ENCODE measurements around the gene ZNF184. TPM values are rescaled to one million over a fixed set of nuclear protein-coding genes. Genes with fewer than 3 reads are reported as not detected.

Gene ZNF184

DNA sequence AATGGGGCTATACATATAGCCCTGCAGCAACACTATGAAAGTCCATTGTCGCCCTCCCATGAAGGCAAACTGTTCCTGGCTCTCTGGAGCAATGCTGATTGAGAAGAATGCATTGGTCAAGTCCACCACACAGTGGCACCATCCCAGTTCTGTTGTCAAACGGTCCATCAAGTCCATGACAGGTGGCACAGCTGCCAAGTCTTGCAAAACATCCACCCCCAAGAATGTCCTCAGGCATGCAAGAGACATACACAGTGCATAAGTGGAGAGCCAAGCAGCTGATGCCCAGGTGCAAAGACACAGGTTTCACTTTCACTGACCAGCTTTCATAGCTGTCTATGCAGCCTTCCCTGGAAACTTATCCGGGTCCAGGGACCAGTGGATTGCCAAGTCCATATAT lies 66.8 kb downstream of the ZNF184 start:
- H2BK5ac ChIP-seq (ENCODE audit: low read length) = no peak overlapping the region
- H3K27ac ChIP-seq (ENCODE audit: low read depth, low read length) = no peak overlapping the region
- no peak for DNase-seq
- no peak overlapping the region for H3K23ac ChIP-seq (ENCODE audit: low read length)
- no peak overlapping the region for H3K18ac ChIP-seq (ENCODE audit: low read length)
- no peak overlapping the region for H3K4ac ChIP-seq (ENCODE audit: low read depth, low read length)
- no peak overlapping the region for H3K9ac ChIP-seq (ENCODE audit: low read length)
- no peak overlapping the region for H2AK5ac ChIP-seq (ENCODE audit: low read length)
- H3K4me1 ChIP-seq (ENCODE audit: control insufficient read depth, low read depth, low read length) = no peaks in the 10 kb centered on the region
- H3K56ac ChIP-seq (ENCODE audit: low read length) = no peak overlapping the region
- no peaks in the 10 kb centered on the region for H3K79me2 ChIP-seq (ENCODE audit: control insufficient read depth, insufficient read depth, low read length)
- H3K4me3 ChIP-seq (ENCODE audit: low read length) = no peak overlapping the region
- H2BK15ac ChIP-seq (replicated peaks; ENCODE audit: low read depth) = no peak overlapping the region
- H4K5ac ChIP-seq (ENCODE audit: low read length) = no peak overlapping the region
- no peak overlapping the region for H3K4me2 ChIP-seq (ENCODE audit: low read length)
- no peaks in the 10 kb centered on the region for H3K27me3 ChIP-seq (ENCODE audit: insufficient read depth, low read length, poor library complexity)
- no peak overlapping the region for H4K8ac ChIP-seq (ENCODE audit: low read depth, low read length)
- H3K36me3 ChIP-seq (ENCODE audit: control insufficient read depth, insufficient read depth, low read length) = peaks cover under 1% of the 10 kb centered on the region
- no peaks in the 10 kb centered on the region for H3K79me1 ChIP-seq (ENCODE audit: low read length)
- no CpG with 5 or more reads among the region's 3 CpGs for WGBS (ENCODE audit: extremely low coverage, insufficient coverage, low lambda C conversion rate)
- no peak overlapping the region for H2BK120ac ChIP-seq (ENCODE audit: low read depth, low read length)

DNA sequence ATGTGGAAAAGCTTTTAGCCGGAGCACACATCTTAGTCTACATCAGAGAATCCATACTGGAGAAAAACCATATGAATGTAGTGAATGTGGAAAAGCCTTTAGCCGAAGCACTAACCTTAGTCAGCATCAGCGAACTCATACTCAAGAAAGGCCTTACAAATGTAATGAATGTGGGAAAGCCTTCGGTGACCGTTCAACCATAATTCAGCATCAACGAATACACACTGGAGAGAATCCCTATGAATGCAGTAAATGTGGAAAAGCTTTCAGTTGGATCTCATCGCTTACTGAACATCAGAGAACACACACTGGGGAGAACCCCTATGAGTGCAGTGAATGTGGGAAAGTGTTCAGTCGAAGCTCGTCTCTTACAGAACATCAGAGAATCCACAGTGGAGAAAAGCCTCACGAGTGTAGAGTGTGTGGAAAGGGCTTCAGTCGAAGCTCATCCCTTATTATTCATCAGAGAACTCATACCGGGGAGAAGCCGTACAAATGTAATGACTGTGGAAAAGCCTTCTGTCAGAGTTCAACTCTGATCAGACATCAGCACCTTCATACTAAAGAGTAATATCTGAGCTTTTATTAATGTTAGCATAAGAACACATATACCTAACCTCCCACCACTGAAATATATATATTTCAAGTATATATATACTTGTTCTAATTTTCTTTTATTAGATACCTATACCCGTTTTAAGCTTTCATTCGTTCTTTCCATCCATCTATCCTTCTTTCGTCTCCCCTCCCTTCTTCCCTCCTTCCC lies 71.8 kb downstream of the ZNF184 start:
- H3K79me1 ChIP-seq (ENCODE audit: low read length) = no peaks in the 10 kb centered on the region
- H2BK15ac ChIP-seq (replicated peaks; ENCODE audit: low read depth) = no peak overlapping the region
- DNase-seq = no peak
- H3K56ac ChIP-seq (ENCODE audit: low read length) = no peak overlapping the region
- no peak overlapping the region for H4K5ac ChIP-seq (ENCODE audit: low read length)
- no peaks in the 10 kb centered on the region for H3K79me2 ChIP-seq (ENCODE audit: control insufficient read depth, insufficient read depth, low read length)
- peaks cover 13% of the 10 kb centered on the region for H3K36me3 ChIP-seq (ENCODE audit: control insufficient read depth, insufficient read depth, low read length)
- no peak overlapping the region for H3K27ac ChIP-seq (ENCODE audit: low read depth, low read length)
- no peak overlapping the region for H2BK120ac ChIP-seq (ENCODE audit: low read depth, low read length)
- H4K8ac ChIP-seq (ENCODE audit: low read depth, low read length) = no peak overlapping the region
- 100% methylated on average over 3 of the region's 16 CpGs for WGBS (ENCODE audit: extremely low coverage, insufficient coverage, low lambda C conversion rate)
- H3K4me2 ChIP-seq (ENCODE audit: low read length) = no peak overlapping the region
- no peak overlapping the region for H2AK5ac ChIP-seq (ENCODE audit: low read length)
- H3K18ac ChIP-seq (ENCODE audit: low read length) = no peak overlapping the region
- no peak overlapping the region for H3K23ac ChIP-seq (ENCODE audit: low read length)
- no peak overlapping the region for H3K4ac ChIP-seq (ENCODE audit: low read depth, low read length)
- H2BK5ac ChIP-seq (ENCODE audit: low read length) = no peak overlapping the region
- peaks cover 2% of the 10 kb centered on the region for H3K27me3 ChIP-seq (ENCODE audit: insufficient read depth, low read length, poor library complexity)
- H3K9ac ChIP-seq (ENCODE audit: low read length) = no peak overlapping the region
- no peaks in the 10 kb centered on the region for H3K4me1 ChIP-seq (ENCODE audit: control insufficient read depth, low read depth, low read length)
- peak overlapping the region; percentile 30 for H3K4me3 ChIP-seq (ENCODE audit: low read length)

Small RNAs within 50 kb of the gene (small RNA-seq; reads per million reads assigned to genes)
- gene AL021918.1 (ENCODE audit: insufficient read depth) (not detected), gene AL021918.2 (ENCODE audit: insufficient read depth) (not detected), gene MCFD2P1 (ENCODE audit: insufficient read depth) (not detected)
